NCI-H82 treated with DMSO at 0.1 percent for 48 hours (cell line): ENCODE results near the gene EXD1.
A peak's percentile ranks its signal among the peaks of the same experiment; 100 is the strongest.

Experiments used
- DNase-seq: peaks from one replicate; lab custom pipeline; 2025; ENCODE audit not compliant: unreplicated experiment; lab: John Stamatoyannopoulos, UW

The EXD1 gene

DNA sequence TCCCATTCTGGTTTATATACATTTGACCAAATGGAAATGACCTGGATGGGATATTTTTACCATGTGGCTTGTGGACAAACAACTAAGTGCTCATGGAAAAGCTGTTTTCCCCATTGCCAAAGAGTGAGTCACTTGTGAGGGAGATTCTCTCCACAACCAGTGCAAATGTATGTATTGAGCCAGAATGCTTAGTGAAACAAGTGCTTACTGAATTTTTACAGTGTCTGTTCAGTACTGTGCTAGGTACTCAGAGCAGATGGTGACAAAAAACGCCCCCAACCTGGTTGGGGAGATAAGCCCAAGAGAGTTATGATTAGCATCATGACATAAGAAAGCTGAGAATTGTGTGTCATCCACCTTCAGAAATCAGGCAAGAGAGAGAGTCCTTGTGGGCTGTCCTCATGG is 2.8 kb upstream of the EXD1 start:
- DNase-seq = no peak

DNA sequence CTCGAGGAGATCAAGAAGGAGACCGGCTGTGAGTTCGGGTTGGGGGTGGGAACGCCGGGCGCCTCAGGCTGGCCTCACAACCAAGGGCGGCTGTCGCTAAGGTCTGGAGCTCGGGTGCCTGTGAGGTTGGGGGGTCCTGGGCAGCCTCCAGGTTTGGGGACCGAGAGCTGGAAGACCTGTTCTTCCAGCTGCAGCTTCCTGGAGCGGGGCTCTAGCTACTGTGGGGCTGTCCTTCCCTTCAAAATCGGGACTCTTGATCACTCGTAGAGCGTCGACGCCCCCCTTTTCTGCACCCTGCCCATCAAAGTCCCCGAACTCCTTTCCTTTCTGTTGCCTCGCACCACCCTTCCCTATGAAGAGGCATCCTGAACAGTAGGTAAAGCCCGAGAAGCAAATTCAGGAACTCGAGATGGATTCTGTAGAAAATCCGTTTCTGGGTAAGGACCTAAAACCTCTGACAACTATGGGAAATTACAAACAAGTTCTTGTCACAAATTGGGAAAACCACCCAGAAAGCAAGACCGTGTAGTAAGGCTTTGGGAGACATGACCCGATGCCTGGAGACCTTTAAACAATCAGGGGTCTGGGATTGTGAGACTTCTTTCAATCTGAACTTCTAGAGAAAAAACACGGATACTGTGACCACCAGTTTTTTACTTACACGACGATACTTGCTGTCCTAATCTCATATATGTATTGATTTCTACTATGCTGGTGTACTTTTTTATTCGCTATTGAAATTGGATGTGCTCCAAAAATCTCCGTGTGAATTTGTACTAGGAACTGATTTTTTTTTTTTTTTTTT is 1.1 kb upstream of the EXD1 start:
- DNase-seq = peak; percentile 45

DNA sequence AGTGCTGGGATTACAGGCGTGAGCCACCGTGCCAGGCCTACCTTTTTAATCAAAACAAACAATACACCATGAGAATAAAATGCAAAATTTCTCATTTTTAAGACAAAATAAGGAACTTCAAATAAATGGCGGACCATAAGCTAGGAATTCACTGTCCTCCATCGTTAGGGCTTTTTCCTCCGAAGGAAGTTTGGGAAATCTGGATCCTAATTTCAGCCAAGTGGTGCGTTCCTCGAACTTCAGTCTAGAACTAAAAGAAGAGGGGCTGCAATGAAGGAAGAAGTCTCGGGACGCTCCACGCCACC is 260 bp downstream of the EXD1 start:
- DNase-seq = no peak

DNA sequence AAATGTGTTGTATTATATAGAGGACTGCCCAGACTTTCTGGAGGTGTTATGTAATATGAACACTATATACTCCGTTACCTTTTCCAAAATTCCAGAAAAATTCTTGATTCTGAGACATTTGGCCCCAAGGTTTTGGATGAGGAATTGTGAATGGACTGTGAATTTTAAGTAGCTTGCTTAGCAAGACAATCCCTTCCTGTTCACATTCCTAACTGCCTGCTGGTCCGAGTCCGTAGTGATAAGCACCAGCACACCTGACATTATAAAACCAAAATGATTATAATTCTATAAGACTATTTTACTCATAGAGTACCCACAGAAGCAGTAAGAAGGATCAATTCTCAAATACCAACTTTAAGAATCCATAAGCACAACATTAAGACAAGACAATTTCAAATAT is 11.2 kb downstream of the EXD1 start:
- no peak for DNase-seq

DNA sequence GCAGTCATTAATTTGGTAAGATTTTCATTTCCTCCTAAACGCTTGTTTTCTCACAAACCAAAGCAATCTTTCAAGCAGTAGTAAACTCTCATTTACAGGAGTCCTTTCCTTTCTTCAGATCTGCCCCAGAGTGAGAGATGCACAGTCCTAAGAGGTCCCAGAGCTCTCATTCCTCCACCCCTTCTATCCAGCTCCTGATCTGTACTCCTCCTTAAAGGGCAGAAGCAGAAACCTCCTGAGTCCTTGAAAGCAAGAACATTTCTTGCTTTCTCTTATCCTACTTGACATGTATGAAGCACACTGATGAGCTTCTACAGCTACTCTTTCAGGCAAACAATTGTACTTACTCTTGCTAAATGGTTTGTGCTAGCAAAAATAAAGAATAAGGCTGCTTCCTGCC is 11.7 kb downstream of the EXD1 start:
- no peak for DNase-seq

DNA sequence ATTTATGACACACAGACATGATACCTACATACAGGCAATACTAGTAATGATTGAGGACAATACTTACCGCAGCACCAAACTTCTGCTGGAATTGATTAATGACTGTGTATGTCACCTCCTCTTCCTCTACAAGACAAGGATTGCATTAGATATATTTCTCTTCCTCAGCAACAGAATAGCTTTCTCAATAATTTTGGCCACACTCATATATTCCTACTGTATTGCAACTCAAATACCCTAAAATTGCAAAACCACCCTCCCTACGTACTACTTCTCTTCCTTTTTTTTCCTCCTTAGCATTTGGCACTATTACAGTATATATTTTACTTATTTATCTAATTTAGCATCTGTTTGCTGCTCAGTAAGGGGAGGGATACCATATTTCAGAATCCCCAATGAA is 14.8 kb downstream of the EXD1 start:
- DNase-seq = no peak

DNA sequence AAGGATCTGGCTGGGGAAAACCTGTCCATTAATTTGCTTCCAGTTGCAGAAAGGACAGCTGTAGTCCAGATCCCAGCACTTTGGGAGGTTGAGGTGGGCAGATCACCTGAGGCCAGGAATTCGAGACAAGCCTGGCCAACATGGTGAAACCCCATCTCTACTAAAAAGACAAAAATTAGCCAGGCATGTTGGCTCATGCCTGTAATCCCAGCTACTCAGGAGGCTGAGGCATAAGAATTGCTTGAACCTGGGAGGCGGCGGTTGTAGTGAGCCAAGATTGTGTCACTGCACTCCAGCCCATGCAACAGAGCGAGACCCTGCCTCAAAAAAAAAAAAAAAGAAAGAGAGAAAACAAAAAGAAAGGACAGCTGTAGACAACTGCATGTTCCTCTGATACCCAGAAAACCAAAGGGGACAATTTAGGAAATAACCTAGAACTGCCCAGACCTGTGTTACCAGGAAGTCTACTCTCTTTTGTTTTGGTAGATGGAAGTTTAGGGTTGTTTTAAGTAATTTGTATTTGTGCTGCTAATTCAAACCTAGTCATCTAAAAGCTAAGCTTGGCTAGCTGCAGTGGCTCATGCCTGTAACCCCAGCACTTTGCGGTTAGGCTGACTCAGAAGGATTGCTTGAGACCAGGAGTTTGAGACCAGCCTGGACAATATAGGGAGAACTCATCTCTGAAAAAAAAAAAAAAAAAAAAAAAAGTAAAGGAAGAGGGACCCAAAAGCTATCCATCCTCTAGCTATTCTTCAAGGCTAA is 22.7 kb downstream of the EXD1 start:
- DNase-seq = no peak

DNA sequence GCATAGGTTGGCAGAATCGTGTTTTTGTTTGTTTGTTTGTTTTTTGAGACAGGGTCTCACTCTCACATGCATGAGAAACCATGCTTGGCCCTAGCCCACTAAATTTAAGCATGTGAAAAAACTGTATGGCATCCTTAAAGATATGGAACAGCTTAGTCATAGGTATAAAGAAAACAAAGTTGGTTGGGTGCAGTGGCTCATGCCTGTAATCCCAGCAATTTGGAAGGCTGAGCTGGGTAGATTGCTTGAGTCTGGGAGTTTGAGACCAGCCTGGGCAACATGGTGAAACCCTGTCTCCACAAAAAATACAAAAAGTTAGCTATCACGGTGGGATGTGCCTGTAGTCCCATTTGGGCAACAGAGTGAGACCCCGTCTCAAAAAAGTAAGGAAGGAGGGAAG is 25.2 kb downstream of the EXD1 start:
- DNase-seq = no peak

DNA sequence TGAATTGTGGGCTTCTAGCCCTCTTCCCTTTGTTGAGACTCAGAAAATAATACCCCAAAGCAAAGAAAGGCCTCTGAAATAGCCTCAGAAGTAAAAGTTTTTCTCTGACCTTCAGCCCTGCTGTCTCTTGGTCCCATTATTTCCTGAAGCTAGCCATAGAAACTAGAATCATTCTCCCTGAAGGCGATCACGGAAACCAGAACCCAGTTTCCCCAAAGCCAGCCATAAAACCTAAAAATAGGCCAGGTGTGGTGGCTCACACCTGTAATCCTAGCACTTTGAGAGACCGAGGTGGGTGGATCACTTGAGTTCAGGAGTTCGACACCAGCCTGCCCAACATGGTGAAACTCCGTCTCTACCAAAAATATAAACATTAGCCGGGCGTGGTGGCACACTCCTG is 27.2 kb downstream of the EXD1 start:
- no peak for DNase-seq

DNA sequence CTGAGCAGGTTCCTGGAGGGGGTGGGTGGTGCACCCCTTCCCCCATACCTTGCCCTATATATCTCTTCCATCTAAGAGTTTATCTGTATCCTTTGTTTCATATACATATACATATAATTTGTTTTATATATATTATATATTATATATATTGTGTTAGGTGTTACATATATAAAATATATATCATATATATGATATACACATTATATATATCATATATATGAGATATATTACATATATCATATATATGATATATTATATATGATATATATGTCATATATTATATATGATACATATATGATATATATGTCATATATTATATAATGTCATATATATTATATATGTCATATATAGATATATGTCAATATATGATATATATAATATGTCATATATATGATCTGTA is 31.1 kb downstream of the EXD1 start:
- DNase-seq = no peak

DNA sequence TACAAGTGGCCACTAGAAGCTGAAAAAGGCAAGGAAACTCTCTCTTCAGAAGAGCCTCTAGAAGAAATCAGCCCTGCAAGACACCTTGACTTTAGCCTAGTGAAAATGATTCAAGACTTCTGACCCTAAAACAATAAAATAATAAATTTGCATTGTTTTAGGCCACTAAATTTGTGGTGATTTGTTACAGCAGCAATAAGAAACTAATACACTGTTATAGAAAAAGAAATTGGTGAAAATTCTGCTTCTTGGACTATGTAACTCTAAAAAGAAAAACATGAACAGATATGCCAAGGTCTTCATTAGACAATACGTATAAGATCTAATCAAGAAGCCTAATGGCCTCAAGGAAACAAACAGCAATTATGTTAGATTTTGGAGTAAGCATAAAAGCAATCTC is 36.1 kb downstream of the EXD1 start:
- DNase-seq = no peak

DNA sequence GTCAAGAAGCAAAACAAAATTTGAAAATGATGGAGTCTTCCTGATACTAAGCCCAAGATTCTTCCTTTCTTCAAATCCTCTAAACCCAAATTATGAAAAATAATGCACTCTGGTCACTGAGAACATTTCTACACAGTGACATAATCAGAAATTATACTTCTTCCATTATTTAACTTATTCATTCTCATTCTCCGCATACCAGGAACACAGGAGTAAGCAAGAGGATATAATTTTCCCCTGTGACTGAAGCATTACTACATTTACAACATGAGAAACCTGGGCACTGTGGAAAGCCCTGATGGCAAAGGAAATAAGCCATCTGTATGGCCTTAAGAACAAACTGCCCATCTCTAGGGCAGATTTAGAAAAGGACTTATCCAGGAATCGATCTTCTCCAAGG is 47.0 kb downstream of the EXD1 start:
- DNase-seq = no peak

DNA sequence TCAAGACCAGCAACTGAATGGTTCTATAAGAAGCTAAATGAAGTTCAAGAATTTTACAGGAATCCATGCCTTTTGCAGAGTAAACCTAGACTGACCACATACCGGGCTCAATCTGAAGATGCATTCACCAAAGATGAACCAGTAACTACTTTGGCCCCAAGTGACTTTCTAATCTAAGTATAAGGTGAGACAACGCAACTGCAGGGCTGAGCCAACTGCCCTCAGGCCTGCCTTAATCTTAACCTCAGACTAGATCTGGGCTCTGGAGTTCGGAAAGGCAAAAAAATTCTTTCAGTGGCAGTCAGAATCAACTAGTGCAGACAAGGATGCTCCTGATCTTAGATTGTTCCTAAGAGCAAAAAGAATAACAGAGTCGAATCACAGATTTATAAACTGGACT is 48.3 kb downstream of the EXD1 start:
- DNase-seq = no peak

DNA sequence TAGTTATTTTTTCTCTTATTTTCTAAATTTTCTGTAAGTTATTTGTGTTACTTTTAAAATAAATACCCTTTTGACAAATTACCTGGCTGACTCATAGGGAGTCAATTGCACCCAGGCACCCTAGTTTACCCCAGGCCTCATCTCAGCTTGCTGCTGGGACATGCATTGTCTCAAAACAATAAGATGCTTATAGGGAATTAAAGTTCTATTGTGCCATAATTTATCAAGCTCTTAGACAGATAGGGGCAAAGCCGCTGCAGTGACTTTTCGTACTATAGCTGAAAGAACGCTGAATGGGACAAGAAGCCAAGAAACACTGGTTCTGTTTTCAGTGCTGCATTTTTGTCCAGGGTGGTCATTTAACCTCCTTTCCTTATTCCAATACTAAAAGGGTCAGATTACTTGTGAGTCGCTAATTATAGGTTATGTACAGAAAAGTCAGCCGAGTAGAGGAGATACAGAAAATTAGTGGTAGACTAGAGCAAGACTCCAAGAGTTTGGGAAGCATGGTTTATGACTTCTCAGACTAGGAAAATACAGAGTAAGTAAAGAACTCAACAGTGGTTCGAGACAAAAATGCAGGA is 50.3 kb downstream of the EXD1 start:
- DNase-seq = no peak

DNA sequence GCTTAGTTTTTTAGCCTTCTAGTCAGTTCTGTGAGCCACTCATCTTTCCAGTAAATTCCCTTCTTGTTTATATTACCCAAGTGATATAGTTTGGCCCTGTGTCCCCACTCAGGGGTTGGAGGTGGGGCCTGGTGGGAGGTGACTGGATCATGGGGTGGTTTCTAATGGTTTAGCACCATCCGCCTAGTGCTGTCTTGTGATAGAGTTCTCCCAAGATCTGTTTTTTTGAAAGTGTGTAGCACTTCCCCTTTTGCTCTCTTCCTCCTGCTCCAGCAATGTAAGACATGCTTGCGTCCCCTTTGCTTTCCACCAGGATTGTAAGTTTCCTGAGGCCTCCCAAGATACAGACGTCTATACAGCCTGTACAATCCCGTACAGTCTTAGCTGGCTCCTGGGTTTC is 60.8 kb downstream of the EXD1 start:
- no peak for DNase-seq

DNA sequence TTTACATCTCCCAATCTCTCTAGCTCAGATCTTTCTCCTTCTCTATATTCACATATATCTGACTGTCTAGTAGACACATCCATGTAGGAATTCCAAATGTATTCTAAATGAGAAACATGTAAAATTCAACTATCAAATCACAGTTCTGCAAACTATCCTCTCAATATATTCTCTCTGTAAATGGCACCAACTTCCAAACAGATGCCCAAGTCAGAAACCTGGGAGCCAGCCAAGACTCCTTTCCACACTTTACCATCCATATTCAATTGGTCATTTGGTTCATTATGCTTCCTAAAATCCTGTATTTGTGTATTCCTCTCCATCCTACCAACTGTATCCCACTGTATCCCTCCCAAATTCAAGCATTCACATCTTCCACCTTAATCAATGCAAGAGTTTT is 61.5 kb downstream of the EXD1 start:
- DNase-seq = no peak

DNA sequence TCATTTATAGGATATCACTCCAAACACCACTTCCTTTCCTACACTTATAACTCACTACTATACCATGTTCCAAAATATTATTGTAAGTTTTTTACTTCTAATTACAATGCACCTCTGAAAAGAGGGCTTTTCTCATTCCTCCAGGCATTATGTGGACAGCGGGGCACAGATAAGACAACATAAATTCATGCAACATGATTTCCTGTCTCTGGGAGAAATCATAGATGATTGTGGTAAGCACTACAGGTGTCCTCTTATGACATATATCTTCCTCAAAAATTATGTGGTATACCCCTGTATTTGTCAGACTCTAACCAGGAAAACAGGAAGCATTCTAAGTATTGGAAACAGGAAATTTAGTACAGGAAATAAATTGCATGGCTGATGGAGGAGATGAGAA is 68.8 kb downstream of the EXD1 start:
- no peak for DNase-seq

DNA sequence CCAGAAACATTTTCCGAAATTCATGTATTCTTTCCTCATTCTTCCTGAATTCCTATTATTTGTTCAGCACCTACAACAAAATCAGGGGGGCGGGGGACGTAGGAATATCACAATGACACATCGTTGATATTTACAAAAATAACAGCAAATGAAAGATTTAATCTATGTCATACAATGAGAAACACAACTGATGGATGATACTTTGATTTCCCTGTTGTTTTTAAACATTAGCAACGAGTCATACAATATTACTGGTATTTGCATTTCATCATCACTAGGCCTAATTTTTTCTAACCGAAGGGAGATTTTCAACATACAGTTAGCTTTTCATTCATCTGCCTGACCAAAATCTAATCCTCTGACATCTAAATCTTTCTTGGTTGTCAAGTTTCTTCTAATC is 69.2 kb downstream of the EXD1 start:
- no peak for DNase-seq

DNA sequence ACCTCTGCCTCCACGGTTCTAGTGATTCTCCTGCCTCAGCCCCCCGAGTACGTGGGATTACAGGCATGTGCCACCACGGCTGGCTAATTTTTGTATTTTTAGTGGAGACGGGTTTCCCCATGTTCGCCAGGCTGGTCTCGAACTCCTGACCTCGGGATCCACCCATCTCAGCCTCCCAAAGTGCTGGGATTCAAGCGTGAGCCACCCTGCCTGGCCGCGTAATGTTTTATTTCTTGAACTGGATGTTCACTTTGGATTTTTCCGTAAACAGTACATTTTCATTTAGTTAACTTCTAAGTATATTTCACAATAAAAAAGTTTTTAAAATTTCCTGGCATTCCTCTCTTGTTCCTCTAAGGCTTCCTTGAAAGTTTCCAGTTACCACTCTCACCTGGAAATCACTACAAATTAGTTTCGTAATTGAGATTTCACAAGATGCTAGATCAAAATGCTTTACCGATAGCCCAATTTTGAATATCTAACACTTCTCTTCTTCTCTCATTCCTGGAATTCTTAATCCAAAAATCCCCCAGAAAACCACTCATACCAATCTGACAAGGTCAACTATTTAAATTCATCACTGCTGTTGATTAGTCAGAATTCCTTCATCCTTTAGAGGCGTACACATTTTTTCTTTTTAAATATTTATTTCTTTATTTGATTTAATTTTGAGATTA is 69.8 kb downstream of the EXD1 start:
- no peak for DNase-seq

DNA sequence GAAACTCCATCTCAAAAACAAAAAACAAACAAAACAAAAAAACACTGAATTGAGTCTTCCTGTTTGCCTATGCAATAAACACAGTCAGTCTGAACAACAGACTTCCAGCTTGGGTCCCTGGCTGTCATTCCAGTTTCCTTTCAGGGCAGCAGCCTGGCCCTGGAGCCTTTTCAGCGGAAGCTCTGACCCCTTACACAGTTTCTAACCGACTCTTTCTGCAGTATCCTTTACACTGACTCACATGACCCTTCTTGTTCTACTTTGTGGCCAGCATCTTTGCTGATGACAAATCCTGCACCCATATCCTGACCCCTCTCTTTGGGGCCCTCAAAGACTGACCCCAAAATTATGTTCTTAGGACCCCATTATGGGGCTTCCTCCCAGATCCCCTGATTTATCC is 76.1 kb downstream of the EXD1 start:
- DNase-seq = no peak

DNA sequence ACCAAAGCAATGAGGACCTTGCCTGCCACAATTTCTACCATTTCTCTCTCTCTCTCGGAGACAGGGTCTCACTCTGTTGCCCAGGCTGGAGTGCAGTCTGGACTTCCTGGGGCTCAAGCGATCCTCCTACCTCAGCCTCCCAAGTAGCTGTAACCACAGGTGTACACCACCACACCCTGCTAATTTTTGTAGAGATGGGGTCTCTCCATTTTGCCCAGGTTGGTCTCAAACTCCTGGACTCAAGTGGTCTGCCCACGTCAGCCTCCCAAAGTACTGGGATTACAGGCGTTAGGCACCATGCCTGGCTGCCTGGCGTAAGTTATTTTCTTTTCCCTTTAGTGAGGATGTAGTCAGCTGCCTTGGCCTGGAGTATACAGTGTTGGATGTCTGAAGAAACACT is 76.8 kb downstream of the EXD1 start:
- no peak for DNase-seq

DNA sequence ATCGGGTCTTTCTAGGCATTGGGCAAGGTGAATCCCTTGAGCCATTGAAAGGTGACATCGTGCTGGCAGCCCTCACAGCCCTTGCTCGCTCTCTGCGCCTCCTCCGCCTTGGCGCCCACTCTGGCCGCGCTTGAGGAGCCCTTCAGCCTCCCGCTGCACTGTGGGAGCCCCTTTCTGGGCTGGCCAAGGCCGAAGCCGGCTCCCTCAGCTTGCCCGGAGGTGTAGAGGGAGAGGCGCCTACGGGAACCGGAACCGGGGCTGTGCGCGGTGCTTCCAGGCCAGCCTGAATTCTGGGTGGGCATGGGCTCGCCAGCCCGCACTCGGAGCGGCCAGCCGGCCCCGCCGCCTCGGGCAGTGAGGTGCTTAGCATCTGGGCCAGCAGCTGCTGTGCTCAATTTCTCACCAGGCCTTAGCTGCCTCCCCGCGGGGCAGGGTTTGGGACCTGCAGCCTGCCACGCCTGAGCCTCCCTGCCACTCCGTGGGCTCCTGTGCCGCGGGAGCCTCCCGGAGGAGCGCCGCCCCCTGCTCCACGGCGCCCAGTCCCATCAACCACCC is 79.0 kb downstream of the EXD1 start:
- no peak for DNase-seq
